Testis (tissue), 3 donors: ENCODE data around the gene PLEKHA1. TPM values are rescaled to one million over a fixed set of nuclear protein-coding genes. Genes with fewer than 3 reads are reported as not detected.

Source experiments
- DNase-seq: peaks from one replicate; pipeline ENCODE4 v3.0.0-alpha.2; 2019
- H3K27ac ChIP-seq, 2 donors: fragments of 200-600 bp; sonication (generic); one replicate each; pipeline ENCODE4 v1.5.1; 2019
- H3K27me3 ChIP-seq: fragments of 200-600 bp; sonication (generic); one replicate; pipeline ENCODE4 v1.5.1; 2019
- H3K36me3 ChIP-seq: fragments of 200-600 bp; sonication (generic); one replicate; pipeline ENCODE4 v1.5.1; 2017; ENCODE audit warnings: low read depth; ENCODE audit errors: missing control alignments
- H3K4me1 ChIP-seq: fragments of 200-600 bp; sonication (generic); one replicate; pipeline ENCODE4 v1.5.1; 2019
- H3K4me3 ChIP-seq, 2 donors: fragments of 200-600 bp; sonication (generic); one replicate each; pipeline ENCODE4 v1.5.1; 2017 to 2019
- H3K9me3 ChIP-seq: fragments of 200-600 bp; sonication (generic); one replicate; pipeline ENCODE4 v1.5.1; 2017
- CTCF ChIP-seq, 3 experiments: fragments of 450-650 bp in 2 of 3; fragments of 200-600 bp in 1 of 3; sonication (generic) in 1 of 3; IDR thresholded peaks; one replicate each; pipeline ENCODE4 v1.5.1; 2016 to 2019; ENCODE audit warnings: antibody characterized with exemption in 3 of 3, mild to moderate bottlenecking in 2 of 3, moderate library complexity in 1 of 3
- POLR2A ChIP-seq: fragments of 450-650 bp; IDR thresholded peaks from one replicate; pipeline ENCODE4 v1.6.1; 2017; ENCODE audit warnings: antibody characterized with exemption, mild to moderate bottlenecking, moderate library complexity
- WGBS, 2 donors: methylation state at CpG; one replicate each; pipeline ENCODE4 v1.1.5; 2018; 5-methylcytosine and 5-hydroxymethylcytosine counted together
- intact Hi-C: fragments of 100-400 bp; cut with DNase I; formaldehyde crosslinking; loops from one replicate; pipeline ENCODE4 v1.15.1; 2023; ENCODE audit warnings: low total_unique reads
- polyA plus RNA-seq: library from polyadenylated mRNA; stranded (reverse); fragments of 350-450 nt; fragmentation: Illumina TruSeq; extraction: RNeasy Lipid Tissue Mini Kit (QIAGEN cat#74804); gene quantifications from one replicate; pipeline ENCODE4 v1.2.3, GENCODE V29; 2014; ENCODE audit warnings: low read depth, low replicate concordance; ENCODE audit not compliant: insufficient read depth
- total RNA-seq, 2 donors: library from RNA; depleted of rRNA; stranded (reverse); fragments of >200 nt; gene quantifications; one replicate each; pipeline ENCODE4 v1.2.3, GENCODE V29; 2016

Gene PLEKHA1
- total and polyA plus RNA-seq, 3 donors from 2014 or later, result 27.6 to 66.6 (median 35.7) TPM

DNA sequence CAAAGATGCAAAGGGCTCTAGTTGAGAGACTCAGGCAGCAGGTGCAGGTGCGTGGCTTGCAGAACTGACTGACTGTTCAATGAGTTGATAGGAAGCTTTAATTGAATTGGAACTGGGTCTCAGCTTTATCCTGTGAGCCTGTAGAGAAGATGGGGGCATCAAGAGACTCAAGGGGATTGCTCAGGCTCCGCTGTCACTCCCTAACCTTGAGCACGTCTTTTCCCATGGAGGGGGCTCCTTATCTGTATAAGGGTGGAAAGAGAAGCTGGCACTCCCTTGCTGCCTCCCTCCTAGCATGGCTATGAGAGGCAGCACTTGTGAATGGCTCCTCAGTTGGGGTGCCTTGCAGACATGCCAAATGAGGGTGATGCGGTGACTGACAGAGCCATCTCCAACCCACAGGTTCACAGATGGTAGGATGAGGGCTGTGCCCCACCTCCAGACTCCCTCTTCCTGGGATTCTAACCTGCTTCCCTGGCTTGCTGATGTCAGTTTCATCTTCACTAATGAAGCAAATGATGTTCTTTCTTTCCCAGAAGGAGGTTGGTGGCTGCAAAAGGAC lies 12.4 kb upstream of the PLEKHA1 start:
- H3K27ac ChIP-seq, result no peak overlapping the region
- H3K4me1 ChIP-seq, result no peaks in the 10 kb centered on the region
- no peak overlapping the region for H3K4me3 ChIP-seq
- DNase-seq, result no peak
- no peaks in the 10 kb centered on the region for H3K27me3 ChIP-seq
- WGBS, 2 donors, result 77 to 83% methylated on average over 4 of the region's 4 CpGs
- H3K36me3 ChIP-seq, result no peaks in the 10 kb centered on the region
- intact Hi-C loops, result no loop called here
- TF ChIP-seq CTCF (IDR thresholded peaks at IDR 0.05) (no peak), POLR2A (no peak)
- H3K9me3 ChIP-seq, result no peaks in the 10 kb centered on the region

DNA sequence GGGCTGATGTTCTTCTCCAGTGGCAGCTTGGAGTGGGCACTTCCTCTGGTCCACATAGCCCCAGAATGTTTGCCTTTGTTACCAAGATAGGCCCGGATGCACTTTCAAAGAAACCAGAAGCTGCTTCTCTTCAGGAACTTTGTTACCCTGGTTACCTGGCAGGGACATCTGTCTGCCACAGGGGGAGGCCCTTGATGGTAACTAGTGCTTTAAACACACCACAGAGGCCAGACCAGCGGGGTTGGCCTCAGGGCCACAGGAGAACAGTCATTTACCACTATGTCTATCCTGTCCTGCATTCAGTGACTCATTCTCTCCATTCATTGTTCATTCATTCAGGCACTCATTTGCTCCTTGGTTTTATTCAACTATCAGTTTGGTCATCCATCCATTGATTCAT lies 11.9 kb upstream of the PLEKHA1 start:
- intact Hi-C loops, result no loop called here
- Histone ChIP-seq H3K9me3 (no peaks in the 10 kb centered on the region), H3K27ac (no peak overlapping the region), H3K4me1 (no peaks in the 10 kb centered on the region), H3K27me3 (no peaks in the 10 kb centered on the region), H3K4me3 (no peak overlapping the region), H3K36me3 (no peaks in the 10 kb centered on the region)
- no peak for TF ChIP-seq CTCF (IDR thresholded peaks at IDR 0.05)
- TF ChIP-seq POLR2A, result no peak
- 52 to 78% methylated on average over 2 of the region's 2 CpGs for WGBS, 2 donors
- no peak for DNase-seq

GRCh38 chr10:122363311-122363710 lies 11.2 kb upstream of the PLEKHA1 start:
- no peaks in the 10 kb centered on the region for H3K9me3 ChIP-seq
- no peak for DNase-seq
- intact Hi-C loops, result no loop called here
- no peaks in the 10 kb centered on the region for H3K27me3 ChIP-seq
- 94 to 96% methylated on average over 2 of the region's 2 CpGs for WGBS, 2 donors
- no peak overlapping the region for H3K27ac ChIP-seq
- no peaks in the 10 kb centered on the region for H3K4me1 ChIP-seq
- no peak for TF ChIP-seq POLR2A
- TF ChIP-seq CTCF (IDR thresholded peaks at IDR 0.05), result no peak
- no peak overlapping the region for H3K4me3 ChIP-seq
- no peaks in the 10 kb centered on the region for H3K36me3 ChIP-seq

GRCh38 chr10:122363722-122364463 lies 10.6 kb upstream of the PLEKHA1 start:
- H3K4me1 ChIP-seq, result no peaks in the 10 kb centered on the region
- intact Hi-C loops, result no loop called here
- H3K9me3 ChIP-seq, result no peaks in the 10 kb centered on the region
- DNase-seq, result no peak
- H3K4me3 ChIP-seq, result no peak overlapping the region
- no peaks in the 10 kb centered on the region for H3K27me3 ChIP-seq
- TF ChIP-seq CTCF (IDR thresholded peaks at IDR 0.05) (no peak), POLR2A (no peak)
- WGBS, 2 donors, result 69 to 77% methylated on average over 6 of the region's 6 CpGs
- H3K36me3 ChIP-seq, result no peaks in the 10 kb centered on the region
- H3K27ac ChIP-seq, result no peak overlapping the region
